Erythroblast (primary cell): ENCODE data around the gene ACAA1.

Source experiments
- DNase-seq, 2 experiments: peaks; one replicate each; lab custom pipeline; 2025; lab: John Stamatoyannopoulos, UW
- GATA1 ChIP-seq: IDR thresholded peaks from 2 replicates; pipeline ENCODE4 v1.6.1; 2011; ENCODE audit warnings: low read depth, mild to moderate bottlenecking, control low read depth, low read length, moderate library complexity
- POLR2A ChIP-seq: IDR thresholded peaks from 2 replicates; pipeline ENCODE4 v1.6.1; 2011; ENCODE audit warnings: mild to moderate bottlenecking, low read length

Gene ACAA1

GRCh38 chr3:38136777-38137614, at the start of gene ACAA1:
ACAA1 (minus strand) TSS chr3:38137127; CDS start chr3:38137035, 92 bp downstream.
- TF ChIP-seq POLR2A = peak; percentile 85
- no peak for TF ChIP-seq GATA1
- DNase-seq = peak; percentile 98 to 99

GRCh38 chr3:38177181-38177580, 40.3 kb upstream of the ACAA1 start:
- DNase-seq = no peak
- no peak for TF ChIP-seq POLR2A
- TF ChIP-seq GATA1 = no peak

GRCh38 chr3:38173834-38174418, 37.0 kb upstream of the ACAA1 start:
- TF ChIP-seq GATA1 (no peak), POLR2A (no peak)
- DNase-seq = no peak

- TF ChIP-seq POLR2A (no peak), GATA1 (no peak)
- DNase-seq = no peak
These were observed 34.7 kb upstream of the ACAA1 start for GRCh38 chr3:38171622-38172021.

- TF ChIP-seq GATA1 = no peak
- no peak for TF ChIP-seq POLR2A
- DNase-seq = no peak
These were observed 33.8 kb upstream of the ACAA1 start for GRCh38 chr3:38170722-38171121.

- TF ChIP-seq GATA1 = no peak
- TF ChIP-seq POLR2A = no peak
These were observed 32.0 kb upstream of the ACAA1 start for GRCh38 chr3:38169027-38169317.

GRCh38 chr3:38168151-38169026, 31.5 kb upstream of the ACAA1 start:
- DNase-seq = no peak
- no peak for TF ChIP-seq POLR2A
- no peak for TF ChIP-seq GATA1

More at GRCh38 chr3:38169027-38169317, 32.0 kb upstream of the ACAA1 start:
- DNase-seq = no peak

- DNase-seq = no peak
- TF ChIP-seq GATA1 (no peak), POLR2A (no peak)
These were observed 30.7 kb upstream of the ACAA1 start for GRCh38 chr3:38167591-38167990.

GRCh38 chr3:38165722-38166387, 28.9 kb upstream of the ACAA1 start:
- DNase-seq = no peak
- no peak for TF ChIP-seq GATA1
- TF ChIP-seq POLR2A = no peak

GRCh38 chr3:38164952-38165721, 28.2 kb upstream of the ACAA1 start, which contains the start of gene OXSR1:
OXSR1 (plus strand) TSS chr3:38165537; CDS start chr3:38165877, 340 bp downstream.
- peak; percentile 100 for DNase-seq
- TF ChIP-seq POLR2A = peak; percentile 75
- no peak for TF ChIP-seq GATA1

- DNase-seq = no peak
- TF ChIP-seq POLR2A (peak; percentile 68), GATA1 (no peak)
These were observed 27.7 kb upstream of the ACAA1 start for GRCh38 chr3:38164643-38164951.

GRCh38 chr3:38163841-38164642, 27.1 kb upstream of the ACAA1 start:
- TF ChIP-seq POLR2A = no peak
- TF ChIP-seq GATA1 = no peak
- peak in 1 of 2 experiments; percentile 36 for DNase-seq
